PC-3 (cell line): ENCODE results near the gene BRAT1. TPM values are rescaled to one million over a fixed set of nuclear protein-coding genes. Genes with fewer than 3 reads are reported as not detected.

Source experiments
- ATAC-seq: fragments of 200-7000 bp; cut with Tn5 transposase; 2 replicates; pipeline ENCODE4 v1.9.1; 2020; ENCODE audit warnings: mild to moderate bottlenecking, moderate library complexity
- BruUV-seq: library from RNA; stranded (reverse); fragments of 400-500 nt; replicated peaks from 2 replicates; lab custom pipeline; 2021; lab: Mats Ljungman, UMichigan
- CTCF ChIA-PET: fragments of 300-600 bp; sonication (Branson Sonifier 250); formaldehyde crosslinking; loops from one replicate; lab custom pipeline; 2022; ENCODE audit warnings: antibody characterized with exemption; lab: Charles Lee
- POLR2A ChIA-PET: fragments of 300-600 bp; sonication (Branson Sonifier 250); formaldehyde crosslinking; loops from one replicate; lab custom pipeline; 2022; ENCODE audit warnings: antibody characterized with exemption; ENCODE audit not compliant: unreplicated experiment; lab: Charles Lee
- DNase-seq: peaks from one replicate; pipeline ENCODE4 v3.0.0-alpha.2; 2015
- H2AFZ ChIP-seq: fragments of 300-600 bp; sonication (generic); 2 replicates; pipeline ENCODE4 v1.6.0; 2016; ENCODE audit warnings: antibody characterized with exemption, low read length
- H3F3A ChIP-seq: fragments of 300-600 bp; sonication (generic); one replicate; pipeline ENCODE4 v1.6.0; 2017; ENCODE audit warnings: antibody characterized with exemption, low read length, control low read depth, mild to moderate bottlenecking; ENCODE audit not compliant: unreplicated experiment
- H3K27ac ChIP-seq: fragments of 300-600 bp; sonication (generic); 2 replicates; pipeline ENCODE4 v1.5.1; 2016; ENCODE audit warnings: mild to moderate bottlenecking, low read length
- H3K27me3 ChIP-seq: fragments of 300-600 bp; sonication (generic); 2 replicates; pipeline ENCODE4 v1.6.1; 2016; ENCODE audit warnings: low read length, mixed read lengths
- H3K36me3 ChIP-seq: fragments of 300-600 bp; sonication (generic); 2 replicates; pipeline ENCODE4 v1.6.1; 2016; ENCODE audit warnings: low read depth, mixed run types, low read length, mixed read lengths
- H3K4me1 ChIP-seq: fragments of 300-600 bp; sonication (generic); 2 replicates; pipeline ENCODE4 v1.5.1; 2016; ENCODE audit warnings: low read length; ENCODE audit not compliant: insufficient read depth
- H3K4me2 ChIP-seq: fragments of 300-600 bp; sonication (generic); 2 replicates; pipeline ENCODE4 v1.6.0; 2016; ENCODE audit warnings: low read length
- H3K4me3 ChIP-seq: fragments of 300-600 bp; sonication (generic); 2 replicates; pipeline ENCODE4 v1.5.1; 2016; ENCODE audit warnings: mild to moderate bottlenecking, low read length, mixed read lengths
- H3K79me2 ChIP-seq: fragments of 300-600 bp; sonication (generic); 2 replicates; pipeline ENCODE4 v1.6.1; 2017; ENCODE audit warnings: low read length, mixed read lengths
- H3K9ac ChIP-seq: fragments of 300-600 bp; sonication (generic); 2 replicates; pipeline ENCODE4 v1.6.0; 2016; ENCODE audit warnings: mild to moderate bottlenecking, low read length
- H3K9me2 ChIP-seq: fragments of 300-600 bp; sonication (generic); replicated peaks from 2 replicates; pipeline ENCODE4 v1.6.1; 2016; ENCODE audit warnings: mixed run types, low read length, mixed read lengths
- H3K9me3 ChIP-seq: fragments of 300-600 bp; sonication (generic); 2 replicates; pipeline ENCODE4 v1.6.1; 2016; ENCODE audit warnings: low read length, mixed read lengths
- H4K20me1 ChIP-seq: fragments of 300-600 bp; sonication (generic); 2 replicates; pipeline ENCODE4 v1.6.1; 2016; ENCODE audit warnings: low read length, mixed read lengths
- CTCF ChIP-seq: fragments of 300-600 bp; sonication (generic); conservative IDR thresholded peaks from 2 replicates; pipeline ENCODE4 v1.5.1; 2017; ENCODE audit warnings: antibody characterized with exemption, low read depth, mild to moderate bottlenecking, low read length
- EZH2 ChIP-seq: fragments of 300-600 bp; sonication (generic); IDR thresholded peaks from one replicate; pipeline ENCODE4 v1.6.1; 2017; ENCODE audit warnings: antibody characterized with exemption, mild to moderate bottlenecking, low read length; ENCODE audit not compliant: unreplicated experiment
- EZH2phosphoT487 ChIP-seq: fragments of 300-600 bp; sonication (generic); IDR thresholded peaks from 2 replicates; pipeline ENCODE4 v1.6.1; 2018; ENCODE audit warnings: mild to moderate bottlenecking, antibody characterized with exemption, low read length, borderline replicate concordance
- intact Hi-C: fragments of 100-400 bp; cut with micrococcal nuclease; formaldehyde crosslinking; loops from 2 replicates; pipeline ENCODE4 v1.9.0; 2023
- total RNA-seq: library from RNA; depleted of rRNA; stranded (reverse); fragments of >200 nt; gene quantifications from 2 replicates; pipeline ENCODE4 v1.2.3, GENCODE V29; 2014

BRAT1 gene
- total RNA-seq, 1 experiment from 2014 or later: 65.2 TPM

GRCh38 chr7:2526659-2527504, 28.4 kb downstream of the BRAT1 start:
- no peak for TF ChIP-seq EZH2
- no peak for TF ChIP-seq EZH2phosphoT487
- no peak for TF ChIP-seq CTCF
- H3F3A ChIP-seq: peaks cover 8% of the 10 kb centered on the region
- no peak overlapping the region for H3K4me3 ChIP-seq
- no peak for ATAC-seq
- no peak overlapping the region for H2AFZ ChIP-seq
- H3K36me3 ChIP-seq: no peaks in the 10 kb centered on the region
- peak overlapping the region; percentile 56; the same call in 1 of the 2 replicates for H3K4me2 ChIP-seq
- H3K27ac ChIP-seq: no peak overlapping the region
- ChIA-PET CTCF (no interaction called here), POLR2A (no interaction called here)
- no TSS peak for BruUV-seq
- no peaks in the 10 kb centered on the region for H3K9me2 ChIP-seq
- peaks cover 2% of the 10 kb centered on the region; the same call in 1 of the 2 replicates for H3K79me2 ChIP-seq
- no peaks in the 10 kb centered on the region for H3K9me3 ChIP-seq
- DNase-seq: no peak
- H4K20me1 ChIP-seq: no peaks in the 10 kb centered on the region
- no peak overlapping the region for H3K9ac ChIP-seq
- H3K27me3 ChIP-seq: no peaks in the 10 kb centered on the region
- H3K4me1 ChIP-seq: peaks cover 70% of the 10 kb centered on the region
- intact Hi-C loops: no loop called here

- no peak overlapping the region for H3K4me3 ChIP-seq
- no peak for ATAC-seq
- H3K9me2 ChIP-seq: no peaks in the 10 kb centered on the region
- no peak overlapping the region for H3K9ac ChIP-seq
- no peak for TF ChIP-seq EZH2phosphoT487
- no peak for TF ChIP-seq EZH2
- no peak for TF ChIP-seq CTCF
- intact Hi-C loops: loop anchor here (2.0 kb wide), 1 partner anchor 29 kb away; the partner anchor contains the start of gene BRAT1
- H3K27ac ChIP-seq: no peak overlapping the region
- ChIA-PET POLR2A (no interaction called here), CTCF (no interaction called here)
- no peak overlapping the region for H3K4me2 ChIP-seq
- H4K20me1 ChIP-seq: no peaks in the 10 kb centered on the region
- peaks cover 76% of the 10 kb centered on the region for H3K4me1 ChIP-seq
- H3K36me3 ChIP-seq: no peaks in the 10 kb centered on the region
- H3K27me3 ChIP-seq: no peaks in the 10 kb centered on the region
- no peak for DNase-seq
- BruUV-seq: no TSS peak
- H3K9me3 ChIP-seq: no peaks in the 10 kb centered on the region
- H3K79me2 ChIP-seq: peaks cover 8% of the 10 kb centered on the region; the same call in 1 of the 2 replicates
- H2AFZ ChIP-seq: no peak overlapping the region
- peaks cover 8% of the 10 kb centered on the region for H3F3A ChIP-seq
These were observed 29.4 kb downstream of the BRAT1 start for GRCh38 chr7:2525658-2526630.
